ENCODE data around the gene PGC. TPM values are rescaled to one million over a fixed set of nuclear protein-coding genes. Genes with fewer than 3 reads are reported as not detected.

Gene PGC
- total RNA-seq: not detected
- long read RNA-seq: 0 reads

DNA sequence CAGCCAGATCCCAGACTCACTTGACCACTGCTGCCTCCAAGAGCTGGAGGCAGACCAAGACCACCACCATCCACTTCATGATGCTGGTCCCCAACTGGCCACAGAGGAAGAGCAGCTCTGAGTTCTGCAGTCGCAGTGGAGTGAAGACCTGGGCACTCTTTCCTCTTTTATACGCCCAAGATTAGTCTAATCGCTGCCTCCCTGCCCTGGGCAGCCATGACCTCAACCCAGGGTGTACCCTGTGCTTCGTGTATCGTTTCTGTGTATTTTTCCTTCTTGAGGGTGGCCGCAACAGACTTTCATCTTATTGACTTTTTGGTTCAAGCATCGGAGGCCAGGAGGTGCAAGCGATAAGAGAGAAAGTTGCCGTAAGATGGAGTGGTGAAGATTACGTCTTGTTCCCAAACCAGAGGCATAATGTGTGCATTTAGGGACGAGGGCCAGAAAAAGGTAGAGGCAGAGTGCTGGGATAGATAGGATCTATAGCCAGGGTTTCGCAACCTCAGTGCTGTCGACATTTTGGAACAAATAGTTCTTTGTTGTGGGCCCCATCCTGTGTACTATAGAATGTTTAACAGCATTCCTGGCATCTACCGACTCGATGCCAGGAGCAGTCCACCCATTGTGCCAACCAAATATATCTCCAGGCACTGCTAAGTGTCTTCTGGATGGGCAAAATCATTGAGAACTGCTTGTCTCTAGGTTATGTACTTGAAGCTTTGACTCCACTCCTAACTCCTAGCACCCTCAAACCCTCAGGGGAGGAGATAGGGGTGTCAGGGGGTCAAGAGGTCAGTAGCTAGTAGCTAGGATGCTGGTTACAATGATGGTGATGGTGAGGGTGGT, at the start of gene PGC:
TSS of gene PGC (minus strand) at position 142 of the 846 bp plus-strand sequence. CDS start at position 79, 63 bp downstream.
- ATAC-seq: no peak
- no peak for DNase-seq
- intact Hi-C loops (cut with DNase I): no loop called here

DNA sequence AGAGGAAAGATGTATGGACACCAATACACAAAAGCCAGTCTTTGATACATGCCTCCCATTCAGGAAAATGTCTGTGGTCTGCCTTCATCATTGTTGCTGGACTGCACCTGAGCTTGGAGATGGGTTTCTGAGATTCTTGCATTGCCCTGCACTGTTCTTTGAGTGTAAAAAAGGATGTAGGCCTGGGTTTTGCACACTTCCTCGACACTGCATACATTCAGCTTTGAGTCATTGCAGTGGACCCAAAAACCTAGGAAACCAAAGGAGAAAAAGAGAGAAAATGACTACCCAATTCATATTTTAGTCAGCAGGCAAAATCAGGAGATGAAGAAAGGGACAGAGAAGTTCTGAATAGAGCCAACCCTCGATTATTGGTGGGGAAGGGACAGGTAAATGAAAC, 49.3 kb upstream of the PGC start:
- intact Hi-C loops (cut with DNase I): no loop called here

DNA sequence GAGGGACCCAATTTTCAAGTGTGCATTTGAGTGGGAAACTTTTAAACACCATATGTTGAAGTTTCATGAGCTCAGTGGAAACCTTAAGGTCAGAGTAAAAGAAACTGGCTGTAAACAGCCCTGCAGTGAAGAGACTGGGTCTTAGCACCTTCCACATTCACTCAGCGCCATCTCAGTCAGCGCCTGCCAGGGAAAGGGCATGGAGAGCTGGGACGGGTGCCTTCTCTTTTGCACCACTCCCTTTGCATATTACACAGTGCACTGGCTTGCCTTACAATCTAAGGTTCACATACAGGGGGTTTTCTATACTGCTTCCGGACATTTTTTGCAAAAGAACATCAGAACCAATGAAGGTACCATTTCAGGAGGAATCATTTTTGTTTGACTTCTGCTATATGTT, 44.8 kb upstream of the PGC start:
- intact Hi-C loops (cut with DNase I): no loop called here
- no peak for DNase-seq
- ATAC-seq: no peak

More for the DNA sequence above, 49.3 kb upstream of the PGC start:
- no peak for DNase-seq
- ATAC-seq: no peak

DNA sequence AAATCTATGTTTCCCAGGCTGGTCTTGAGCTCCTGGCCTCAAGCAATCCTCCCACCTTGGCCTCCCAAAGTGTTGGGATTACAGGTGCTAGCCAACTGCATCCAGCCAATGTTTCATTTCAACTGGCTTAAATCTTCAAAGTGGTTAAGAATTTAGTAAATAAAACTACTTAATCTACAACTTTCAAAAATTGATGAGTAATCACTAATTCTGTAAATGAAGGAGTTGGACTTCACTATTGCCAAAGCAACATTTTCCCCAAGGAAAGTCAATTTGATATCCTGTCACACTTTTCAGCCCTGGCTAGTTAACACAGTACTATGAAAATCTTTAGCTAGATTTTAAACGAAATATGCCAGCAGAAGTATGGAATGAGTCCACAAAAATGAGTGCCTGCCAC, 44.1 kb upstream of the PGC start:
- ATAC-seq: no peak
- no peak for DNase-seq
- intact Hi-C loops (cut with DNase I): no loop called here

DNA sequence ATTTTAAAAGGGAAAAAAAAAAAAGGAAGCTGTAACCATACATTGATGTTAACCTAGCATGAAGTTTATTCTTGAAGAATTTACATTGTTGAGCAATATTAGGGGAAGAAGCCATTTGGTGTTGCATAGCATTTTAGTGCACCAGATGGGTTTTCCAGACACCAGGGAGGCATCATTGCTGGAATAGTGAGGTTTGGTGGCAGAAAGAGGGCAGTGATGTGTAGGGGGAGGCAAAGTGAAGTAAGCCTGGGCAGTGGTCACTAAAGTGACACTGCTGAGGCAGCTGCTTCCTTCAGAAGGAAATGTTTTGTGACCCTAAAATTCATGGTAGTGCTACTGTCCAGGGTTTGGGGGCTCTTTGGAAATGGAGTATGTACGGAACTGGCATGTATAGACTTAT, 42.8 kb upstream of the PGC start:
- intact Hi-C loops (cut with DNase I): no loop called here
- no peak for ATAC-seq
- DNase-seq: no peak

DNA sequence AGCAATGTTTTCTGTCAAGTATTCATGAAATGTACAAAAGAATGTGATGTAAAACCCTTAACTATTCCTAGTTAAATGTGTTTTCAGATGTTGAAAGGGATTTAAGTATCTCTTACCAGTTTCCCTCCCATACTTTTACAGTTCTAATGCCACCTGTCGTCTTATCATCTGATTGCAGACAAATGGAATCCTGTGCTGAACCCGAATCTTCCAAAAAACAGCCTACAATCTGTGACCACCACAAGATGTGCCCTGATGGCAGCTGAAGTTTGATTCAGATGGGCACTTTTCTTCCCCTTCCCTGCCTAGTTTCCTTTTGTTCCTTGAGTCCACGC, 42.2 kb upstream of the PGC start:
- DNase-seq (no peak), ATAC-seq (no peak)
- intact Hi-C loops (cut with DNase I): loop anchor here (5.0 to 10.0 kb wide), 3 partner anchors 133 to 425 kb away; partner anchors contain the start of genes BYSL (in 2 of the 2), MED20 (in 2 of the 2) and MRPS10 (in 1 of the 2)

DNA sequence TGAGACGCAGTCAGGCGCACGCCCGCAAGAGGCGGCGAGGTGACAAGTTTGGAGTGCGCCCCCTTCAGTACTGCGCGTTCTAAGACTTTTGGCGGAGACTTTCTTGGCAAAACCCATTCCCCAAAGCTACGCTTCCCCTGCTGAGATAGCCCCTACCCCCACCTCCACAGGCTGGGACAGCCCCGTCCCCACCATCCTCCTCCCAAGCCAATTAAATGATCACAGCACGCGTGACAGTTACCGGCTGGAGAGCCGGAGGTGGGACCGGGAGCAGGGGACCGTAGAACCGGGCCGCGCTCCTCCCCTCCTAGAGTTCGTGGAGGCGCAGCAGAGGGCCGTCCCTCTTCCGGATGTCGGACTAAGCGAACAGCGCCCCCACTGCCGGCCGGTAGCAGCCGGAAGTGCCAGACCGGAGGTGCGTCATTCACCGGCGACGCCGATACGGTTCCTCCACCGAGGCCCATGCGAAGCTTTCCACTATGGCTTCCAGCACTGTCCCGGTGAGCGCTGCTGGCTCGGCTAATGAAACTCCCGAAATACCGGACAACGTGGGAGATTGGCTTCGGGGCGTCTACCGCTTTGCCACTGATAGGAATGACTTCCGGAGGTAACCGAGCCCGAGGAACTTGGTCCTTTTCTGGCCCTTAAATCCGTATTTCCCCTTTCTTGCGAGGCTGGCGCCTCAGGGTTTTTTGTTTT, 40.2 kb upstream of the PGC start, which contains the start of gene TOMM6:
TSS of gene TOMM6 (plus strand) at position 476 of the 699 bp plus-strand sequence. CDS start at position 480, 4 bp downstream.
- DNase-seq (peak; percentile 97), ATAC-seq (peak; percentile 89)
- intact Hi-C loops (cut with DNase I): loop anchor here (5.0 to 10.0 kb wide), 3 partner anchors 135 to 427 kb away; partner anchors contain the start of genes BYSL (in 2 of the 2), MED20 (in 2 of the 2) and MRPS10 (in 1 of the 2)

DNA sequence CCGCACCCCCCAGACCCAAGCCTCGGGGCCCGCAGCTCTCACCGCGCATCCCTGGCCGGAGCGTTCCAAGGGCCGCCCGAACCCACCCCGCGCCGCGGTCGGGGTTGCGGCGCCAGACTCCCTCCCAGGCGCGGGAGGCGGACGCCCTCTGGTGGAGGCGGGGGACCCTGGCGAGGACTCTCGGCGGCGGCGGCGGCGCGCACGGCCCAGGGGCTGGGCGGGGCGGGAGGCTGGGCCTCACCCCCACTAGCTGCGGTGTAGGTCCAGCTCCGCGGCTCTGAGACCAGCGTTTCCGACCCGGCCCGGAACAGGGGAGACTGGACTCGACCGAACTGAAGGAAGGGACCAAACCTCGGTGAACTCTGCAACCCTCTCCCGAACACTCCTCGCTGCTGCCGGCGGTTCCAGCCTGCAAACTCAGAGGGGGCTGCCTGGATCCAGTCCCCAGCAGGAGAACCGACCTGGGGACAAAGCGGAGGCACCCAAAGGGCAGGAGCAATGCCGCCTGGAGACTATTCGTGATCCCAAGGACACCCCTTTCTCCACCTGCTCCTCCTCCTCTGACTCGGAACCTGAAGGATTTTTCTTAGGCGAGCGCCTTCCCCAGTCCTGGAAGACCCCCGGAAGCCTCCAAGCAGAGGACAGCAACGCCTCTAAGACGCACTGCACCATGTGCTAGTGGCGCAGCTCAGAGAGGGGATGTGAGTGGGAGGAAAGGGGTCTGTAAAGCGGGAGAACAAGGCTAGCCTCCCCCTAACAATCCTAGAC, 39.4 kb upstream of the PGC start:
- intact Hi-C loops (cut with DNase I): loop anchor here (5.0 to 10.0 kb wide), 3 partner anchors 136 to 428 kb away; partner anchors contain the start of genes BYSL (in 2 of the 2), MED20 (in 2 of the 2) and MRPS10 (in 1 of the 2)
- ATAC-seq (peak; percentile 93), DNase-seq (peak; percentile 91)

DNA sequence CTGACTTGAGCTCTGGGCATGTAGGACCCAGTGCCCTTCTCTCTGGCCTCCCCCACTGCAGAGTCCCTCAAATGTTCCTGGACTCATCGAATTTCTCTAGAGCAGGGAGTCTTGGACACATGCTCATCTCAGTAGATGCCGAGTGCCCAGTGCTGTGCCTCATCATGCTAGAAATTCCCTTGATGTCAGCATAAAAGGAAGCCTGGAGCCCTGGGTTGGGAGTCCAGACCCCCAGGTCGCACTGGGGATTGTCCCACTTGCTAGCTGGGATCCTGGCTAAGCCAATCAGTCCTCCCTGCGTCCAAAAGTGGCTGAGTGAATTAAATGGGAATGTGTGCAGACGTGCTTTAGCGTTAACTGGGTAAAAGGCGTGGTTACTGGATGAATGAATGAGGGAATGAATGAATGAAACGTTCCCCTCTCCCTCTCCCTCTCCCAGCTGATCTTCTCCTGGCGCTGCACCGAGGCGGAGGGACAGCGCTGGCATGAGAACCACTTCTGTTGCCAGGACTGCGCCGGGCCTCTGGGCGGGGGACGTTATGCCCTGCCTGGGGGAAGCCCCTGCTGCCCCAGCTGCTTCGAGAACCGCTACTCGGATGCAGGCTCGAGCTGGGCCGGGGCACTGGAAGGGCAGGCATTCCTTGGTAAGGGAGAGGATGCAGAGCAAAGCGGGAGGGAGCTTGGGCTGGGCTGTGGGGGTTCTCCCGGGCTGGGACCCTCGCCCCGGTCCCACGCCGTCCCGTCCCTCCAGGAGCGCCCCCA, 38.7 kb upstream of the PGC start:
- intact Hi-C loops (cut with DNase I): loop anchor here (5.0 to 10.0 kb wide), 3 partner anchors 136 to 429 kb away; partner anchors contain the start of genes BYSL (in 2 of the 2), MED20 (in 2 of the 2) and MRPS10 (in 1 of the 2)
- DNase-seq (peak; percentile 45), ATAC-seq (peak; percentile 6 to 10)

DNA sequence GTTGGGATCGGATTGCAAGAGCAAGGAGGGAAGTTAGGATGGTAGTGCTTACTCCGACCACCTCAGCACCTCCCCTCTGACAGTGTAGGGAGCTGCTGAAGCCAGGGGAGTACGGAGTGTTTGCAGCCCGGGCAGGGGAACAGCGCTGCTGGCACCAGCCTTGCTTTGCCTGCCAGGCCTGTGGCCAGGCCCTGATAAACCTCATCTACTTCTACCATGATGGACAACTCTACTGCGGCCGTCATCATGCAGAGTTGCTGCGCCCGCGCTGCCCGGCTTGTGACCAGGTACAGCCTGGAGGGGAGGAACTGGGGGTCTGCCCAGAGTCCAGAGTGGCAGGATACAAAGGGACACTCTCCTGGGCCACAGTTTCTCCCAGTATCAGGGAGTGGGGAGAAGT, 38.1 kb upstream of the PGC start:
- ATAC-seq: no peak
- no peak for DNase-seq
- intact Hi-C loops (cut with DNase I): loop anchor here (5.0 to 10.0 kb wide), 3 partner anchors 137 to 430 kb away; partner anchors contain the start of genes BYSL (in 2 of the 2), MED20 (in 2 of the 2) and MRPS10 (in 1 of the 2)

DNA sequence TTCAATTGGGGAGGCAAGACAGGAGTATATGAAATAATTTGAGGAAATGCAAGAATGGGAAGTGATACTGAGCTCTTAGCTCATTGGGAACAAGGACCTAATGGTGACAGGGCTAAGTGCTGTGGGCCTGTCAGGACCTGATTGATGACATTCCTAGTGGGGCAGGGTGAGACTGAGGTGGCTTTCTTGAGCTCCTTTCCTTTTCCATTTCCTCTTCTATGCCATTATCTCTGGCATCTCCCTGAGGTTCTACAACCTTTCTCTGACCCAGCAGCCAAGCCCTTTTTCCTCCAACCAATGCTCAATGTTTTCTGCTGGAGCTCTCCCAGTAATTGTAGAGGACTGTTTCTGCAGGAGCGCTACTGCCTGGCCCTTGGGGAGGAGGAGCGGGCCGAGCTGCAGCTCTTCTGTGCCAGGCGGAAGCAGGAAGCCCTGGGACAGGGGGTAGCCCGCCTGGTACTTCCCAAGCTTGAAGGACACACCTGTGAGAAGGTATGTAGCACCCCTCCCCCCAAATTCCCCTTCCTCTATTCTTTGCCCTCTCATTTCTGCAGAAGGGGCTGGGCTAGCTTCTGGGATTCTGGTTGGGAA, 37.5 kb upstream of the PGC start:
- ATAC-seq (no peak), DNase-seq (no peak)

DNA sequence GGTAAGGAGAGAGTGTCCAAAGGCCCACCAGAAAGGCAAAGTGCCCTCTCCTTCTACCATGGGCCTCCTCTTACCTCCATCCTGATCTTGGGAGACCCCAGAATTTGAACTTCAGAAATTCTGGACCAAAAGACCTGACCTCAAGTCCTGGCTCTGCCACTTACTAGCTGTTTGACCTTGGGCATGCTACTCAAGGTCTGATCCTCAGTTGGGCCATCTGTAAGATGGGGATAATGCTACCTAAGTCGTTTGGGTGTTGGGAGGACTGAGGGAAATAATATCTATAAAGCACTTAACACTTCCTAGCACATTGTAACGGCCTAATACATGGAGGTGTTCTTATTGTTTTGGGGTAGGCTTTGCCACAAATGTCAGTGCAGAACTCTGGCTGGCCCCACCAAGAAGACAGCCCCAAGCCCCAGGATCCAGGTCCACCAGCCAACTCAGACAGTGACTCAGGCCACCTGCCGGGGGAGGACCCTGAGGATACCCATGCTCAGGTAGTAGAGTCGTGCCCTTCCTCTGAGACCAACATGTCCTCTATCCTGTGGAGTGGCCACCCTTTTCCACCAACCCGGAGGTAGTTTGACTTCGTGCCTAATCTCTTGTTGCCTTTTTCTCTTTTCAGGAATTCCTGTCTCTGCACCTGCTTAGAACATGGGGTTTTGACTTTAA, 36.0 kb upstream of the PGC start:
- intact Hi-C loops (cut with DNase I): loop anchor here (5.0 to 10.0 kb wide), 3 partner anchors 142 to 432 kb away; partner anchors contain the start of genes BYSL (in 1 of the 2), MED20 (in 1 of the 2) and MRPS10 (in 1 of the 2)
- DNase-seq (no peak), ATAC-seq (no peak)

More for the DNA sequence above, 37.5 kb upstream of the PGC start:
- intact Hi-C loops (cut with DNase I): loop anchor here (5.0 to 10.0 kb wide), 4 partner anchors 138 to 430 kb away; partner anchors contain the start of genes BYSL (in 2 of the 2), MED20 (in 2 of the 2) and MRPS10 (in 1 of the 2)

DNA sequence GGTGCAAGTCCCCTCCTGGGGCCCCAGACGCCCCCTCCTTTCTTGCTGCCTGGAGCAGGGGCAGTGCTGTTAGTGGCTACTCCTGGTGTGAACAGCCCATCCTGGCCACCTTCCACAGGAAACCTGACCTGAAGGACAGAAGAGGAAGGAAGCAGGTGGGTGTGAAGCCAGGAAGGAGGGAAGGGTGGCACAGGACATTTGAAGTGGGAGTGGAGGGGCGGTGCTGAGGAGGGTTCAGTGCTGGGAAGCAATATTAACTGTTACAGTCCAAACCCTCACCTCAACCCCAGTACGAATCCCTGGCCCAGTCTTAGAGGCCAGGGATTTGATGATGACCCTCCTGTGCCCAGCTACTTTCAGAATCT, 34.2 kb upstream of the PGC start:
- peak in 1 of 2 donors; percentile 1 for ATAC-seq
- DNase-seq: peak; percentile 51
- intact Hi-C loops (cut with DNase I): loop anchor here (2.0 to 10.0 kb wide), 4 partner anchors 143 to 433 kb away; partner anchors contain the start of genes BYSL (in 1 of the 2), MED20 (in 1 of the 2) and MRPS10 (in 1 of the 2)

DNA sequence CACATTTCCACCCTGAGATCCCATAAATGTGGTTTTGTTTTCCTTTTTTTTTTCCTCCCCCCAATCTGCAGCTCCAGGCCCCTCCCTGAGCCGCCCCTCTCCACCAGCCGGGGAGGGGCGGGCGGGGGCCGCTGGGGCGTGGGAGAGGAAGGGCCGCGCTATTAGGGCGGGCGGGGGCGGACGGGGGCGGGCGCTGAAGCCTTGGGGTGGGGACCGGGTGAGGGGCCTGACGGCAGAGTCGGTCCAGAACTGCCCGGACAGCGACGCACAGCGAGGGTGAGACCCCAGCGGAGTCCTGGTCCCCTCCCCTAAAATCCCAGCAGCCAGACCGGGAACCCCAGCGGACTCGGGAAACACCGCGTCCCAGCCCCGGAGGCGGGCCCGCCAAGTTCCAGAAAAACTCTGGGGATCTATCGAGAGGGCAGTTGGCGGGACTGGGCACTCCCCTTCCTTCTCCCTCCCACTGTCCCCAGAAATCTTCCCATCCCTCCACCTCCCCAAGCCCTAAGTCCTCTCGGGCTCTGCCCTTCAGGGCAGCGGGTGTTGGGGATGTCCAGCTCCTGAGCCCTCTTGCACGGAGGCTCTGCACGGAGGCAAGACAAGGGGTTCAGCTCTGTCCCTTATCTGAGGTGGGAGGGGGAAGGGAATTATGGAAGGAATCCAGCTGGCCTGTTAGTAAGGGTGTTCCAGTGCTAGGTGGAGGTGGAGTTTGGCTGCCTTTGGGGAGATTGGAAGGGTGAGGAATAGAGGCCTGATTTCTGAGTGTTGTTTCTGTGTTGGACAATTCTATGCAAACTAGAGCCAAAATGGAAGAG, 33.6 kb upstream of the PGC start, which contains the start of gene PRICKLE4:
TSS of gene PRICKLE4 (plus strand) at position 232 of the 815 bp plus-strand sequence. CDS start 2,692 bp downstream, outside the sequence.
- intact Hi-C loops (cut with DNase I): loop anchor here (2.0 to 10.0 kb wide), 4 partner anchors 144 to 434 kb away; partner anchors contain the start of genes BYSL (in 1 of the 2), MED20 (in 1 of the 2) and MRPS10 (in 1 of the 2)
- ATAC-seq (peak; percentile 44 to 73), DNase-seq (peak; percentile 60)

DNA sequence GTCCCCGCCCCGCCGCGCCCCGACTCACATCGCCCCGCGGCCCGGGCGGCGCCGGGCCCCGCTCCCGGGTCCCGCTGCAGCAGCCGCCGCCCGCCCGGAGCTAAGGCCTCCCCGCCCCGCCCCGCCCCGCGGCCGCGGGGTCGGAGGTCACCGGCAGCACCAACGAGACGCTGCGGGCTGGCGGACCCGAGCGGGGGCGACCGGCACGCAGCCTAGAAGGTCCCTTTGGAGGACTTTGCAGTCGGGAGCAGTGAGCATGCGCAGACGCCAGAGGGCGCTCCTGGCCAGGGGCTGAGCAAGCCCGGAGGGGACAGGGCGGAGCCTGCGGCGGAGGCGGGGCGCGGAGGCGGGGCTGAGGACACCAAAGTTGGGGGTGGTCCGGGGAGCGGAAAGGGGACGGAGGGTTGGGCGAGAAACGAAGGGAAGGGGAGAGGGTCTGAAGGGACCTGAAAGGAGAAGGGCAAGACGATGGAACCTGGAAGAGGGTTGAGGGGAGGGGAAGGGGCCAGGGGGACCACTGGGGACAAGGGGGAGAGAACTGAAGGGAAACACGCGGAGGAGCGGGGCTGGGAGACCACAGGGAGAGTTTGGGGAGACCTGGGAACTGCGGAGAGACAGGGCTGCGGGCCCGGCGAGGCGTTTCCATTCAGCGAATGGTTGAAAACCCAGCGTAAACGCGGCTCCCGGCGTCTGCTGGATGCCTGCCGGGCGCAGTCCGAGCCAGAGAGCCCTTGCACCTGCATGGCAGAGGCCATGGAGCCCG, 32.8 kb upstream of the PGC start, which contains the start of gene FRS3:
TSS of gene FRS3 (minus strand) at position 113 of the 763 bp plus-strand sequence. CDS start 2,913 bp downstream, outside the sequence.
- ATAC-seq: peak; percentile 92 to 96
- intact Hi-C loops (cut with DNase I): loop anchor here (2.0 to 10.0 kb wide), 6 partner anchors 75 to 435 kb away; partner anchors contain the start of genes BYSL (in 1 of the 2), MED20 (in 1 of the 2) and MRPS10 (in 1 of the 2)
- DNase-seq: peak; percentile 98
